HepG2 (cell line): ENCODE data around the gene ZG16B. TPM values are rescaled to one million over a fixed set of nuclear protein-coding genes. Genes with fewer than 3 reads are reported as not detected.

Source experiments
- ATAC-seq: fragments of 200-7000 bp; cut with Tn5 transposase; 3 replicates; pipeline ENCODE4 v1.9.1; 2020; ENCODE audit warnings: mild to moderate bottlenecking, moderate library complexity
- BruUV-seq: library from RNA; stranded (reverse); fragments of 400-500 nt; replicated peaks from 2 replicates; lab custom pipeline; 2021; lab: Mats Ljungman, UMichigan
- CTCF ChIA-PET: fragments of 300-600 bp; formaldehyde crosslinking; extraction: SDS; loops from one replicate; lab custom pipeline; 2021; ENCODE audit warnings: low total read pairs, inconsistent platforms, low intra/inter-chr PET ratio; lab: Yijun Ruan, JAX
- POLR2A ChIA-PET: fragments of 350-600 bp; sonication (Branson Sonifier 250); formaldehyde crosslinking; loops from one replicate; lab custom pipeline; 2020; ENCODE audit warnings: antibody characterized with exemption, inconsistent platforms; lab: Yijun Ruan, JAX
- DNase-seq: peaks from one replicate; pipeline ENCODE4 v3.0.0-alpha.2; 2015; ENCODE audit warnings: low spot score
- FAIRE-seq: peaks from 3 replicates; lab custom pipeline; 2011; peaks lifted over from hg19 to GRCh38; lab: Jason Lieb, UNC
- H2AFZ ChIP-seq: one replicate; pipeline ENCODE4 v1.6.1; 2011; ENCODE audit warnings: low read length, inconsistent platforms
- H3K27ac ChIP-seq: fragments of 300-600 bp; 3 replicates; pipeline ENCODE4 v1.8.0; 2011; ENCODE audit warnings: mixed run types, mild to moderate bottlenecking, mixed read lengths, low read length, inconsistent platforms; ENCODE audit not compliant: insufficient read depth; ENCODE audit errors: extremely low read length
- H3K27me3 ChIP-seq, 2 experiments: fragments of 200-600 bp in 1 of 2; 2 replicates in 1 of 2; 3 replicates in 1 of 2; pipeline versions ENCODE4 v1.6.0 to v1.8.0; 2011; ENCODE audit warnings: low read length in 2 of 2, mild to moderate bottlenecking in 2 of 2, moderate library complexity in 2 of 2, inconsistent platforms in 1 of 2; ENCODE audit not compliant: insufficient read depth in 2 of 2, control insufficient read depth in 1 of 2
- H3K36me3 ChIP-seq, 2 experiments: fragments of 200-600 bp in 1 of 2; replicated peaks in 1 of 2; 2 replicates in 1 of 2; 3 replicates in 1 of 2; pipeline versions ENCODE4 v1.5.1 to v1.8.0; 2011; ENCODE audit warnings: low read length in 2 of 2, inconsistent platforms in 1 of 2; ENCODE audit not compliant: insufficient read depth in 2 of 2, control insufficient read depth in 1 of 2
- H3K4me1 ChIP-seq: 2 replicates; pipeline ENCODE4 v1.5.1; 2012; ENCODE audit warnings: low read length, inconsistent platforms; ENCODE audit not compliant: insufficient read depth
- H3K4me2 ChIP-seq: 2 replicates; pipeline ENCODE4 v1.6.0; 2011; ENCODE audit warnings: low read depth, low read length, inconsistent platforms
- H3K4me3 ChIP-seq, 3 experiments: fragments of 200-600 bp in 1 of 3; sonication (generic), shearing (Covaris generic) in 1 of 3; replicated peaks in 1 of 3; 2 replicates each; pipeline ENCODE4 v1.5.1; 2011 to 2016; ENCODE audit warnings: low read length in 3 of 3, inconsistent platforms in 2 of 3, low read depth in 2 of 3, mild to moderate bottlenecking in 2 of 3, control low read depth in 1 of 3, mixed read lengths in 1 of 3; ENCODE audit not compliant: insufficient read depth in 1 of 3
- H3K79me2 ChIP-seq: one replicate; pipeline ENCODE4 v1.6.1; 2011; ENCODE audit warnings: low read length, inconsistent platforms; ENCODE audit not compliant: insufficient read depth
- H3K9ac ChIP-seq: 2 replicates; pipeline ENCODE4 v1.6.0; 2011; ENCODE audit warnings: mild to moderate bottlenecking, low read depth, low read length, inconsistent platforms; ENCODE audit not compliant: insufficient read depth
- H3K9me3 ChIP-seq: 2 replicates; pipeline ENCODE4 v1.5.1; 2012; ENCODE audit warnings: mild to moderate bottlenecking, low read length
- H4K20me1 ChIP-seq: 2 replicates; pipeline ENCODE4 v1.6.0; 2011; ENCODE audit warnings: inconsistent platforms, mild to moderate bottlenecking, low read length, moderate library complexity; ENCODE audit not compliant: insufficient read depth
- BATF2 ChIP-seq: sonication (generic); formaldehyde crosslinking; IDR thresholded peaks from 2 replicates; pipeline ENCODE4 v1.8.0; 2022; ENCODE audit warnings: mild to moderate bottlenecking, missing genetic modification reagents, moderate library complexity
- CEBPB ChIP-seq: IDR thresholded peaks from 2 replicates; pipeline ENCODE4 v1.6.1; 2011; ENCODE audit warnings: low read depth, low read length, improper control_type of control experiment, borderline replicate concordance
- CEBPG ChIP-seq: IDR thresholded peaks from 2 replicates; pipeline ENCODE4 v1.6.1; 2016
- DZIP1 ChIP-seq: sonication (generic); formaldehyde crosslinking; IDR thresholded peaks from 2 replicates; pipeline ENCODE4 v1.5.0; 2020; ENCODE audit warnings: mild to moderate bottlenecking, missing genetic modification reagents
- MED8 ChIP-seq: sonication (generic); formaldehyde crosslinking; IDR thresholded peaks from 2 replicates; pipeline ENCODE4 v1.8.1; 2023; ENCODE audit warnings: mild to moderate bottlenecking, missing genetic modification reagents; ENCODE audit not compliant: insufficient replicate concordance
- PITX1 ChIP-seq: sonication (generic); formaldehyde crosslinking; IDR thresholded peaks from 2 replicates; pipeline ENCODE4 v1.5.1; 2020; ENCODE audit warnings: mild to moderate bottlenecking, missing genetic modification reagents
- THAP8 ChIP-seq: sonication (generic); formaldehyde crosslinking; IDR thresholded peaks from 2 replicates; pipeline ENCODE4 v1.5.1; 2020; ENCODE audit warnings: missing genetic modification reagents, mild to moderate bottlenecking, borderline replicate concordance
- ZC3H13 ChIP-seq: sonication (generic); formaldehyde crosslinking; IDR thresholded peaks from 2 replicates; pipeline ENCODE4 v1.8.1; 2023; ENCODE audit warnings: mild to moderate bottlenecking, missing genetic modification reagents, moderate library complexity
- ZNF574 ChIP-seq: sonication (generic); formaldehyde crosslinking; IDR thresholded peaks from 2 replicates; pipeline ENCODE4 v1.4.0; 2020; ENCODE audit warnings: missing genetic modification reagents
- WGBS: methylation state at CpG from one replicate; pipeline ENCODE4 v1.1.6; 2017; ENCODE audit warnings: low lambda C conversion rate; 5-methylcytosine and 5-hydroxymethylcytosine counted together
- in situ Hi-C: cut with HindIII; loops from 2 replicates; pipeline ENCODE4 v1.10.0; 2017; ENCODE audit warnings: low pct_unique_long_range_greater_than_20kb; ENCODE audit not compliant: extremely low pct_ligation_motif_present
- intact Hi-C: fragments of 100-400 bp; cut with micrococcal nuclease; formaldehyde crosslinking; loops from one replicate; pipeline ENCODE4 v1.10.0; 2022; ENCODE audit not compliant: unreplicated experiment
- polyA plus RNA-seq, 8 experiments: library from polyadenylated mRNA; depleted of rRNA in 3 of 8; stranded (reverse) in 7 of 8; unstranded in 1 of 8; fragments of >200 nt; fragmentation: Illumina TruSeq in 4 of 8; extraction: Trizol in 4 of 8; gene quantifications; 2 replicates each; pipeline versions ENCODE4 v1.2.1 to v1.2.3, GENCODE V29; 2011 to 2016; ENCODE audit warnings: low read depth in 4 of 8, missing spikeins in 1 of 8, mixed read lengths in 1 of 8; ENCODE audit not compliant: insufficient read depth in 1 of 8
- total RNA-seq, 5 experiments: library from RNA; depleted of rRNA; stranded (reverse); fragments of >200 nt; fragmentation: Illumina TruSeq; extraction: Trizol; gene quantifications; 2 replicates each; pipeline ENCODE4 v1.2.3, GENCODE V29; 2016; ENCODE audit warnings: low read depth in 1 of 5

The ZG16B gene
- total and polyA plus RNA-seq, 2 of the 13 experiments (the other 11 are each of a cell fraction or from before 2014, with no cell fraction given): 1.5 to 11.3 TPM

- H3K36me3 ChIP-seq: no peaks in the 10 kb centered on the region
- no peak overlapping the region for H3K4me3 ChIP-seq
- DNase-seq (no peak), FAIRE-seq (no peak), ATAC-seq (peak; percentile 58)
- ChIA-PET CTCF (no interaction called here), POLR2A (interaction anchor here (1.2 kb wide), 1 partner anchor 31 kb away, joined by 3 read pairs; the partner anchor contains the start of gene ZG16B)
- H3K9me3 ChIP-seq: peaks cover 4% of the 10 kb centered on the region; the same call in 1 of the 2 replicates
- in situ Hi-C loops (no loop called here), intact Hi-C loops (no loop called here)
- H3K9ac ChIP-seq: no peak overlapping the region
- peaks cover 0 to 18% of the 10 kb centered on the region in 2 experiments; a peak in 1 of 5 replicates for H3K27me3 ChIP-seq
- no peak overlapping the region for H2AFZ ChIP-seq
- peaks cover 20% of the 10 kb centered on the region for H3K4me1 ChIP-seq
- peak overlapping the region; percentile 14; the same call in 1 of the 2 replicates for H3K4me2 ChIP-seq
- no TSS peak for BruUV-seq
- no peaks in the 10 kb centered on the region for H3K79me2 ChIP-seq
- no peaks in the 10 kb centered on the region for H4K20me1 ChIP-seq
- 28% methylated on average over 14 of the region's 21 CpGs for WGBS
- TF ChIP-seq BATF2 (CRISPR knock-in tag) (no peak), CEBPG (CRISPR knock-in tag) (0 out of 2 replicates have a peak, but pooled peaks have one; percentile 25), ZC3H13 (CRISPR knock-in tag) (no peak), CEBPB (peak; percentile 68; the same call in 1 of the 2 replicates)
- H3K27ac ChIP-seq: no peak overlapping the region
Observed at GRCh38 chr16:2799205-2799858, 30.8 kb upstream of the ZG16B start.

GRCh38 chr16:2799859-2800226 lies 30.3 kb upstream of the ZG16B start:
- peak; percentile 63 for ATAC-seq
- 0% methylated on average over 1 of the region's 1 CpG for WGBS
- DNase-seq: peak; percentile 48
- Histone ChIP-seq H3K9ac (no peak overlapping the region), H3K27me3 (peaks cover 0 to 20% of the 10 kb centered on the region in 2 experiments; a peak in 1 of 5 replicates), H4K20me1 (no peaks in the 10 kb centered on the region), H3K79me2 (no peaks in the 10 kb centered on the region), H3K36me3 (no peaks in the 10 kb centered on the region), H3K27ac (no peak overlapping the region), H3K4me3 (no peak overlapping the region), H3K4me1 (peaks cover 19% of the 10 kb centered on the region), H2AFZ (no peak overlapping the region), H3K4me2 (no peak overlapping the region), H3K9me3 (peaks cover 4% of the 10 kb centered on the region; the same call in 1 of the 2 replicates)
- POLR2A ChIA-PET: interaction anchor here (1.2 kb wide), 1 partner anchor 30 kb away, joined by 3 read pairs; the partner anchor contains the start of gene ZG16B
- CTCF ChIA-PET: no interaction called here
- in situ Hi-C loops (no loop called here), intact Hi-C loops (no loop called here)
- BruUV-seq: no TSS peak
- FAIRE-seq: no peak
- no peak for TF ChIP-seq DZIP1 (CRISPR knock-in tag)
- no peak for TF ChIP-seq PITX1
- no peak for TF ChIP-seq THAP8 (CRISPR knock-in tag)
- no peak for TF ChIP-seq ZNF574 (CRISPR knock-in tag)
- no peak for TF ChIP-seq MED8 (CRISPR knock-in tag)
